HFFc6 (cell line): ENCODE measurements around the gene LRRC8A. TPM values are rescaled to one million over a fixed set of nuclear protein-coding genes. Genes with fewer than 3 reads are reported as not detected.

Source experiments
- DNase-seq: peaks from one replicate; pipeline ENCODE4 v3.0.0-alpha.2; 2018
- H3K27ac Mint-ChIP-seq: 2 replicates; pipeline ENCODE4 v1.8.0; 2020; ENCODE audit warnings: mild to moderate bottlenecking, mixed read lengths
- H3K27me3 Mint-ChIP-seq: 2 replicates; pipeline ENCODE4 v1.8.0; 2021; ENCODE audit warnings: mild to moderate bottlenecking, moderate library complexity, mixed read lengths; ENCODE audit not compliant: insufficient read depth
- H3K36me3 Mint-ChIP-seq: 2 replicates; pipeline ENCODE4 v1.8.0; 2021; ENCODE audit warnings: low read depth, mixed read lengths
- H3K4me1 Mint-ChIP-seq: 2 replicates; pipeline ENCODE4 v1.8.0; 2020; ENCODE audit warnings: low read depth, mixed read lengths
- H3K4me3 Mint-ChIP-seq: 2 replicates; pipeline ENCODE4 v1.8.0; 2020; ENCODE audit warnings: mild to moderate bottlenecking, moderate library complexity, mixed read lengths
- H3K9me3 Mint-ChIP-seq: 2 replicates; pipeline ENCODE4 v1.8.0; 2020; ENCODE audit warnings: mild to moderate bottlenecking, mixed read lengths
- CTCF ChIP-seq: fragments of 200-600 bp; sonication (generic); IDR thresholded peaks from 2 replicates; pipeline ENCODE4 v1.5.0; 2021; ENCODE audit warnings: antibody characterized with exemption, mild to moderate bottlenecking
- total RNA-seq, 6 experiments: library from RNA; stranded (reverse); fragmentation: NEBNext Ultra II Directional; extraction: Animal tissue kit (Norgen Biotek cat#: 25700); gene quantifications; 2 replicates in 1 of 6; 3 replicates in 5 of 6; pipeline ENCODE4 v1.2.3, GENCODE V29; 2021

Gene LRRC8A
- total RNA-seq, 6 experiments from 2014 or later, result 37.8 to 51.9 (median 39.6) TPM

- peak overlapping the region; percentile 99 for H3K4me3 Mint-ChIP-seq
- no peak for DNase-seq
These were observed 2.2 kb downstream of the LRRC8A start for GRCh38 chr9:128884164-128884563.

GRCh38 chr9:128885376-128885775 lies 3.4 kb downstream of the LRRC8A start:
- no peak for DNase-seq
- peak overlapping the region; percentile 74 for H3K27ac Mint-ChIP-seq
- no peak overlapping the region for H3K4me3 Mint-ChIP-seq
- H3K9me3 Mint-ChIP-seq, result no peaks in the 10 kb centered on the region
- TF ChIP-seq CTCF, result no peak
- H3K36me3 Mint-ChIP-seq, result peaks cover 39% of the 10 kb centered on the region
- no peaks in the 10 kb centered on the region; the same call in 1 of the 2 replicates for H3K27me3 Mint-ChIP-seq
- peaks cover 63% of the 10 kb centered on the region for H3K4me1 Mint-ChIP-seq

More at GRCh38 chr9:128884164-128884563, 2.2 kb downstream of the LRRC8A start:
- H3K4me1 Mint-ChIP-seq, result peaks cover 63% of the 10 kb centered on the region
- peaks cover 39% of the 10 kb centered on the region for H3K36me3 Mint-ChIP-seq
- no peaks in the 10 kb centered on the region for H3K9me3 Mint-ChIP-seq
- no peaks in the 10 kb centered on the region; the same call in 1 of the 2 replicates for H3K27me3 Mint-ChIP-seq
- TF ChIP-seq CTCF, result no peak
- H3K27ac Mint-ChIP-seq, result no peak overlapping the region; the same call in 1 of the 2 replicates

- no peak for DNase-seq
- H3K9me3 Mint-ChIP-seq, result no peaks in the 10 kb centered on the region
- no peak for TF ChIP-seq CTCF
- H3K4me3 Mint-ChIP-seq, result peak overlapping the region; percentile 31; the same call in 1 of the 2 replicates
- H3K36me3 Mint-ChIP-seq, result peaks cover 37% of the 10 kb centered on the region
- H3K27ac Mint-ChIP-seq, result peak overlapping the region; percentile 66
- peaks cover 59% of the 10 kb centered on the region for H3K4me1 Mint-ChIP-seq
- H3K27me3 Mint-ChIP-seq, result no peaks in the 10 kb centered on the region; the same call in 1 of the 2 replicates
These were observed 3.9 kb downstream of the LRRC8A start for GRCh38 chr9:128885798-128886197.

- peak overlapping the region; percentile 31; the same call in 1 of the 2 replicates for H3K4me3 Mint-ChIP-seq
- H3K9me3 Mint-ChIP-seq, result no peaks in the 10 kb centered on the region
- H3K36me3 Mint-ChIP-seq, result peaks cover 35% of the 10 kb centered on the region
- H3K4me1 Mint-ChIP-seq, result peaks cover 56% of the 10 kb centered on the region
- TF ChIP-seq CTCF, result no peak
- H3K27me3 Mint-ChIP-seq, result no peaks in the 10 kb centered on the region; the same call in 1 of the 2 replicates
- DNase-seq, result no peak
- peak overlapping the region; percentile 66 for H3K27ac Mint-ChIP-seq
These were observed 4.4 kb downstream of the LRRC8A start for GRCh38 chr9:128886211-128886891.

GRCh38 chr9:128887049-128887448 lies 5.1 kb downstream of the LRRC8A start:
- Mint-ChIP-seq H3K4me1 (peaks cover 63% of the 10 kb centered on the region), H3K9me3 (no peaks in the 10 kb centered on the region), H3K27ac (no peak overlapping the region), H3K27me3 (no peaks in the 10 kb centered on the region; the same call in 1 of the 2 replicates), H3K4me3 (no peak overlapping the region), H3K36me3 (peaks cover 35% of the 10 kb centered on the region)
- TF ChIP-seq CTCF, result no peak
- DNase-seq, result no peak
